T-cell (primary cell): ENCODE results near the gene TMEM232. TPM values are rescaled to one million over a fixed set of nuclear protein-coding genes. Genes with fewer than 3 reads are reported as not detected.
"Not testable (repeated sequence)": the region's sequence is repeated elsewhere in the genome, so short reads cannot be mapped to it uniquely, and the experiment has no call there.

ENCODE experiments used
- ATAC-seq, 4 experiments: fragments of 200-7000 bp in 3 of 4; fragments of 150-1000 bp in 1 of 4; cut with Tn5 transposase; replicated peaks in 1 of 4; 1 replicate in 3 of 4; 2 replicates in 1 of 4; pipeline ENCODE4 v1.10.0; 2021; ENCODE audit warnings: moderate library complexity in 3 of 4, mild to moderate bottlenecking in 2 of 4, moderate number of reproducible peaks in 1 of 4
- CTCF ChIA-PET, 2 donors: fragments of 300-600 bp; sonication (Branson Sonifier 250); formaldehyde crosslinking; loops; one replicate each; lab custom pipeline; 2022; ENCODE audit warnings: antibody characterized with exemption in 2 of 2; lab: Charles Lee
- POLR2A ChIA-PET, 2 donors: fragments of 300-600 bp; sonication (Branson Sonifier 250); formaldehyde crosslinking; loops; one replicate each; lab custom pipeline; 2022; ENCODE audit warnings: antibody characterized with exemption in 2 of 2; lab: Charles Lee
- DNase-seq, 35 experiments: peaks; one replicate each; pipeline versions ENCODE4 v3.0.0 to v3.0.0-alpha.2; 2013 to 2023
- H3K27ac ChIP-seq: one replicate; pipeline ENCODE4 v1.5.1; 2013; ENCODE audit warnings: low read length
- H3K27me3 ChIP-seq, 2 experiments: replicated peaks in 1 of 2; 1 replicate in 1 of 2; 2 replicates in 1 of 2; pipeline versions ENCODE4 v1.6.1 to v1.7.0; 2013; ENCODE audit warnings: low read length in 1 of 2, mixed read lengths in 1 of 2; ENCODE audit not compliant: control insufficient read depth in 2 of 2, insufficient read depth in 2 of 2; ENCODE audit errors: extremely low read depth in 1 of 2
- H3K36me3 ChIP-seq, 2 donors: 1 replicate in 1 of 2; 2 replicates in 1 of 2; pipeline versions ENCODE4 v1.6.1 to v1.7.0; 2013; ENCODE audit warnings: low read length in 1 of 2; ENCODE audit not compliant: control insufficient read depth in 2 of 2, insufficient read depth in 1 of 2; ENCODE audit errors: extremely low read depth in 1 of 2
- H3K4me1 ChIP-seq, 2 experiments: 1 replicate in 1 of 2; 2 replicates in 1 of 2; pipeline versions ENCODE4 v1.6.1 to v1.7.0; 2013; ENCODE audit warnings: low read length in 2 of 2, mixed read lengths in 1 of 2; ENCODE audit not compliant: insufficient read depth in 2 of 2, control insufficient read depth in 1 of 2; ENCODE audit errors: extremely low read depth in 1 of 2
- H3K4me3 ChIP-seq, 2 donors: 1 replicate in 1 of 2; 2 replicates in 1 of 2; pipeline versions ENCODE4 v1.5.1 to v1.7.0; 2013; ENCODE audit warnings: mild to moderate bottlenecking in 2 of 2, low read length in 1 of 2, moderate library complexity in 1 of 2; ENCODE audit not compliant: control insufficient read depth in 1 of 2; ENCODE audit errors: extremely low read depth in 1 of 2
- H3K9me3 ChIP-seq: 2 replicates; pipeline ENCODE4 v1.7.0; 2013
- H3K27ac Mint-ChIP-seq, 2 donors: one replicate each; pipeline ENCODE4 v1.8.0; 2020 to 2021; ENCODE audit warnings: mild to moderate bottlenecking in 2 of 2, mixed read lengths in 2 of 2
- H3K27me3 Mint-ChIP-seq, 2 donors: one replicate each; pipeline ENCODE4 v1.8.0; 2021 to 2022; ENCODE audit warnings: mixed read lengths in 2 of 2
- H3K36me3 Mint-ChIP-seq: one replicate; pipeline ENCODE4 v1.8.0; 2021; ENCODE audit warnings: mixed read lengths
- H3K4me1 Mint-ChIP-seq, 3 donors: one replicate each; pipeline ENCODE4 v1.8.0; 2020 to 2022; ENCODE audit warnings: mixed read lengths in 3 of 3, mild to moderate bottlenecking in 1 of 3
- H3K4me3 Mint-ChIP-seq, 3 donors: one replicate each; pipeline ENCODE4 v1.8.0; 2020 to 2022; ENCODE audit warnings: mild to moderate bottlenecking in 3 of 3, mixed read lengths in 3 of 3, moderate library complexity in 3 of 3
- H3K9me3 Mint-ChIP-seq, 3 donors: one replicate each; pipeline ENCODE4 v1.8.0; 2020 to 2022; ENCODE audit warnings: mixed read lengths in 3 of 3
- WGBS: methylation state at CpG from one replicate; pipeline ENCODE4 v1.1.5; 2013; ENCODE audit warnings: missing lambda C conversion rate; ENCODE audit not compliant: insufficient coverage; 5-methylcytosine and 5-hydroxymethylcytosine counted together
- total RNA-seq, 35 experiments: library from RNA in 6 of 35; stranded (reverse) in 6 of 35; fragments of 120-200 nt in 1 of 35; gene quantifications; one replicate each; pipeline versions ENCODE4 v1.2.1 to v1.2.4 and lab custom pipeline; 2013 to 2026

TMEM232 gene
- total RNA-seq, 5 donors from 2014 or later (not counting 1 experiment from before 2014, with no cell fraction given): 1.1 to 2.9 (median 1.5) TPM

DNA sequence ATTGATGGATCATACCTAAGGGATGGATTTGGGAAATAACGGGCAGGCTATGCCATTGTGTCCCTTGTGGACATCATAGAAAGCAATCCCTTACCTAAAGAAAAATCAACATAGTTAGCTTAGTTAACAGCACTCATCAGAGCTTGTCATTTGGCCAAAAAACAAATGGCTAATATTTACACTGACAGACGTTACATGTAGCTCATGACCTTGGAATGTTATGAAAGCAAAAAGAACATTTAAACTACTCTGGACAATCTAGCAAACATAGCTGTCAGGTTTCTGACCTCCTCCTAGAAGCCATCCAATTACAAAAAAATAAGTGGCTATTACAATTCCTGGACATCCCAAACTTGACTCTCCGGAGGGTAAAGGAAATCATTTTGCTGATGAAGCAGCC, 23.8 kb downstream of the TMEM232 start:
- Histone ChIP-seq H3K27ac (no peak overlapping the region), H3K27me3 (peaks cover 0 to 2% of the 10 kb centered on the region in 2 experiments), H3K4me3 (no peak overlapping the region), H3K4me1 (no peaks in the 10 kb centered on the region), H3K9me3 (no peaks in the 10 kb centered on the region), H3K36me3 (no peaks in the 10 kb centered on the region)
- ChIA-PET POLR2A (no interaction called here), CTCF (no interaction called here)
- DNase-seq (no peak), ATAC-seq (no peak)
- H3K9me3 Mint-ChIP-seq: no peaks in the 10 kb centered on the region
- no peak overlapping the region for H3K4me3 Mint-ChIP-seq
- no peaks in the 10 kb centered on the region for H3K4me1 Mint-ChIP-seq
- H3K36me3 Mint-ChIP-seq: no peaks in the 10 kb centered on the region
- H3K27ac Mint-ChIP-seq: no peak overlapping the region
- WGBS: 71% methylated on average over 1 of the region's 3 CpGs
- H3K27me3 Mint-ChIP-seq: peaks cover 14 to 37% of the 10 kb centered on the region in 2 donors

DNA sequence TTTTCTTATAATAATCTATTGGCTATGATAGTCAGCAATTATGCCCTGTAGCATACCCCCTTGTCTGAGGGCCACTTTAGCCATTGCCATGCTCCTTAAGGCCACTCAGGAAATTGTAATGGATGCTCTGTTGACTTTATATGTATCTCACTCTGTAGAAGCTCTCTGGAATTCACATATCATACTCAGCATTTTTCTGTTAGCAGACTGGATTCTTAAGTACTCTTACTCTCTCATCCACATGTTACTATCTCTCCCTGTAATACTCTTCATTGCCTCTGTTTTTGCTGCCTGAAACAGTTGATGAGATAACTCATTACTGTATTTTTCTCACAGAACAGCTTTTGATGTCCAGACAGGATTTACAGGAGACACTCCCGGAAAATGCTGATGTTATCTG, 24.2 kb downstream of the TMEM232 start:
- no peak overlapping the region for H3K27ac Mint-ChIP-seq
- Histone ChIP-seq H3K36me3 (no peaks in the 10 kb centered on the region), H3K9me3 (no peaks in the 10 kb centered on the region), H3K27ac (no peak overlapping the region), H3K4me1 (no peaks in the 10 kb centered on the region), H3K27me3 (peaks cover 0 to 2% of the 10 kb centered on the region in 2 experiments), H3K4me3 (no peak overlapping the region)
- peaks cover 11 to 33% of the 10 kb centered on the region in 2 donors for H3K27me3 Mint-ChIP-seq
- CTCF ChIA-PET: no interaction called here
- ATAC-seq: no peak
- WGBS: no CpG with 5 or more reads among the region's 1 CpG
- no peaks in the 10 kb centered on the region for H3K9me3 Mint-ChIP-seq
- H3K4me3 Mint-ChIP-seq: no peak overlapping the region
- H3K36me3 Mint-ChIP-seq: no peaks in the 10 kb centered on the region
- H3K4me1 Mint-ChIP-seq: no peaks in the 10 kb centered on the region
- POLR2A ChIA-PET: no interaction called here
- DNase-seq: no peak

DNA sequence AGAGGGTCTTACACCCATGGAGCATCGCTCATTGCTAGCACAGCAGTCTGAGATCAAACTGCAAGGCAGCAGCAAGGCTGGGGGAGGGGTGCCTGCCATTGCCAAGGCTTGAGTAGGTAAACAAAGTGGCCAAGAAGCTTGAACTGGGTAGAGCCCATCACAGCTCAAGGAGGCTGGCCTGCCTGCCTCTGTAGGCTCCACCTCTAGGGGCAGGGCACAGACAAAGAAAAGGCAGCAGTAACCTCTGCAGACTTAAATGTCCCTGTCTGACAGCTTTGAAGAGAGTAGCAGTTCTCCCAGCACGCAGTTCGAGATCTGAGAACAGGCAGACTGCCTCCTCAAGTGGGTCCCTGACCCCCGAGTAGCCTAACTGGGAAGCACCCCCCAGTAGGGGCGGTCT, 33.8 kb downstream of the TMEM232 start:
- H3K27ac ChIP-seq, H3K27ac Mint-ChIP-seq, H3K36me3 ChIP-seq, H3K4me1 ChIP-seq, H3K27me3 Mint-ChIP-seq, ATAC-seq, H3K36me3 Mint-ChIP-seq, H3K4me3 ChIP-seq, DNase-seq, H3K9me3 ChIP-seq, H3K9me3 Mint-ChIP-seq, H3K27me3 ChIP-seq, H3K4me3 Mint-ChIP-seq, H3K4me1 Mint-ChIP-seq, CTCF ChIA-PET, POLR2A ChIA-PET: not testable (repeated sequence)
- whole genome bisulfite sequencing: 76% methylated on average over 5 of the region's 5 CpGs

DNA sequence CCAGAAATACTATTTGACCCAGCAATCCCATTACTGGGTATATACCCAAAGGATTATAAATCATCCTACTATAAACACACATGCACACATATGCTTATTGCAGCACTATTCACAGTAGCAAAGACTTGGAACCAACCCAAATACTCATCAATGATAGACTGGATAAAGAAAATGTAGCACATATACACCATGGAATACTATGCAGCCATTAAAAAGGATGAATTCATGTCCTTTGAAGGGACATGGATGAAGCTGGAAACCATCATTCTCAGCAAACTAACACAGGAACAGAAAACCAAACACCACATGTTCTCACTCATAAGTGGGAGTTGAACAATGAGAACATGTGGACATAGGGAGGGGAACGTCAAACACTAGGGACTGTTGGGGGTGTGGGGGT, 35.9 kb downstream of the TMEM232 start:
- H3K36me3 Mint-ChIP-seq, H3K9me3 ChIP-seq, H3K27me3 ChIP-seq, H3K27ac Mint-ChIP-seq, H3K4me1 ChIP-seq, H3K4me3 ChIP-seq, H3K27ac ChIP-seq, H3K9me3 Mint-ChIP-seq, H3K4me3 Mint-ChIP-seq, H3K27me3 Mint-ChIP-seq, H3K36me3 ChIP-seq, DNase-seq, CTCF ChIA-PET, ATAC-seq, H3K4me1 Mint-ChIP-seq: not testable (repeated sequence)
- POLR2A ChIA-PET: interaction anchor here in 1 of 2 donors (0.6 to 0.7 kb wide), 2 partner anchors 49 to 112 kb away, joined by 3 to 4 read pairs; no protein-coding TSS in a partner anchor
- no CpG with 5 or more reads among the region's 1 CpG for WGBS

DNA sequence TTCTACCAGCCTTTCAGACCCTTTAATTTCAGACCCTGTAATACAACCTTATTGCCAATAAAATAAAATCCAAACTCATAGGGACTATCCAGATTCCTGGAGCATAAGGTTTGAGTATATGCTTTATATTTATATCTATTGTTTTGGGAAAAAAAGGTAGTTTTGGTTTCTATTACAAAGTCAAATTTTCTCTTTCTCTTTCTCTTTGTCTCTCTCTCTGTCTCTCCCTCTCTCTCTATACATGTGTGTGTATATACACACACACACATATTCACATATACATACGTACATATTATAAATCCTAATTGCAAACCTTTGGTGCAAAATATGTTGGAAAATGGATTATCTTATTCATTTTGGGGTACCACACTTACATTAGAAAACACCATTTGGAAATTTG, 39.0 kb downstream of the TMEM232 start:
- POLR2A ChIA-PET: no interaction called here
- H3K4me3 Mint-ChIP-seq: no peak overlapping the region
- H3K27me3 Mint-ChIP-seq: peaks cover 2 to 3% of the 10 kb centered on the region in 2 donors

DNA sequence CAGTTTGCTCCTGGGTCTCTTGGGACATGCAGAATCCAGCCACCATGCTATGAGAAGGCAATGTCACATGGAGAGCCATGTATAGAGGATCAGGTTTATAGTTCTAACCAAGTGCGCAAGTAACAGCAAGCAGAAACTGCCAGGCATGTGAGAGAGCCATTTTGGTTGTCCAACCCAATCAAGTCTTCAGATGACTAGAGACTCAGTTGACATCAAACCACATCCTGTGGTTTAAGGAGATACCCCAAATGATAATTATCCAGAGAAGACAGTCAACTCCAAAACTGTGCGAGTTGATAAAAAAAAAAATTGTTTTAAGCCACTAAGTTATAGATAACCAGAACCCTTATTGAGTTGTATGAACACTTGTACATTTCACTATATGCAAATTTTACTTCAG, 40.2 kb downstream of the TMEM232 start:
- Histone ChIP-seq H3K9me3 (no peaks in the 10 kb centered on the region), H3K27me3 (no peaks in the 10 kb centered on the region), H3K36me3 (no peaks in the 10 kb centered on the region), H3K27ac (no peak overlapping the region), H3K4me1 (no peaks in the 10 kb centered on the region), H3K4me3 (no peak overlapping the region)
- ChIA-PET CTCF (no interaction called here), POLR2A (no interaction called here)
- Mint-ChIP-seq H3K9me3 (no peaks in the 10 kb centered on the region), H3K4me1 (peaks cover 0 to 4% (median 2%) of the 10 kb centered on the region in 3 donors), H3K27me3 (peaks cover 2 to 3% of the 10 kb centered on the region in 2 donors), H3K27ac (no peak overlapping the region), H3K36me3 (no peaks in the 10 kb centered on the region), H3K4me3 (no peak overlapping the region)
- ATAC-seq: no peak
- DNase-seq: no peak
- WGBS: no CpG with 5 or more reads among the region's 2 CpGs

More for the DNA sequence above, 39.0 kb downstream of the TMEM232 start:
- H3K36me3 Mint-ChIP-seq: no peaks in the 10 kb centered on the region
- H3K9me3 Mint-ChIP-seq: no peaks in the 10 kb centered on the region
- DNase-seq (no peak), ATAC-seq (no peak)
- Histone ChIP-seq H3K4me1 (no peaks in the 10 kb centered on the region), H3K4me3 (no peak overlapping the region), H3K9me3 (no peaks in the 10 kb centered on the region), H3K27me3 (no peaks in the 10 kb centered on the region), H3K27ac (no peak overlapping the region), H3K36me3 (no peaks in the 10 kb centered on the region)
- CTCF ChIA-PET: no interaction called here
- H3K4me1 Mint-ChIP-seq: peaks cover 0 to 4% (median 2%) of the 10 kb centered on the region in 3 donors
- no peak overlapping the region for H3K27ac Mint-ChIP-seq
- no CpG with 5 or more reads among the region's 1 CpG for WGBS

DNA sequence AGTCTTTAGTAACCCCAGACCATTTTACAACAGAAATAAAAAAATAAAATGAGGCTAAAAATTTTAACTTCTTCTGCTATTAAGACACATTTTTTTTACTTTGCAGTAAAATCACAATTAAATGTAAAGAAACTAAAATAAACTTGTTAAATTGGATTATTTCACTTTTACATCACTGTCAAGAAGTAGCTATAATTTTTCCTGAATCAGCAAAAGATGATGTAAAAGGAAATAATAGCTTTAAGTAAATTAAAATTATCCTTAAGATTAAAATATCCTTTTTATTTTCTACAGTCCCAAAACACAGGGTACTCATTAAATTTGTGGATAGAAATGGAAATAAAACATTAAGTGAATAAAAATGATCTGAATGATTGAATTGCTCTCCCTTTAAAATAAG, 44.5 kb downstream of the TMEM232 start:
- Mint-ChIP-seq H3K27me3 (peaks cover 7% of the 10 kb centered on the region in 2 donors), H3K27ac (no peak overlapping the region), H3K9me3 (no peaks in the 10 kb centered on the region), H3K36me3 (no peaks in the 10 kb centered on the region), H3K4me1 (peaks cover 0 to 4% (median 2%) of the 10 kb centered on the region in 3 donors), H3K4me3 (no peak overlapping the region)
- Histone ChIP-seq H3K4me3 (no peak overlapping the region), H3K9me3 (no peaks in the 10 kb centered on the region), H3K4me1 (no peaks in the 10 kb centered on the region), H3K27ac (no peak overlapping the region), H3K27me3 (no peaks in the 10 kb centered on the region), H3K36me3 (no peaks in the 10 kb centered on the region)
- CTCF ChIA-PET: no interaction called here
- ATAC-seq (no peak), DNase-seq (no peak)
- POLR2A ChIA-PET: no interaction called here
